Activated T-helper 1 cell treated with anti-CD3 and anti-CD28 coated beads, Interleukin-12 subunit alpha, Interleukin-12 subunit beta, Interleukin-2, Interleukin-4 antibody, amounts not matched to agents 30 ng/mL and 10 ng/mL and 1 ng/mL, durations not matched to agents 14 hours and 24 hours and 36 hours (primary cell): ENCODE measurements around the gene CST9L. TPM values are rescaled to one million over a fixed set of nuclear protein-coding genes. Genes with fewer than 3 reads are reported as not detected.
"Not testable (repeated sequence)": the region's sequence is repeated elsewhere in the genome, so short reads cannot be mapped to it uniquely, and the experiment has no call there.

Experiments
- DNase-seq: peaks from one replicate; pipeline ENCODE4 v3.0.0; 2021; ENCODE audit warnings: low spot score
- H3K27ac Mint-ChIP-seq: one replicate; pipeline ENCODE4 v1.8.0; 2021; ENCODE audit warnings: mild to moderate bottlenecking, mixed read lengths
- H3K27me3 Mint-ChIP-seq: one replicate; pipeline ENCODE4 v1.8.0; 2022; ENCODE audit warnings: mild to moderate bottlenecking, moderate library complexity, mixed read lengths; ENCODE audit not compliant: insufficient read depth
- H3K36me3 Mint-ChIP-seq: one replicate; pipeline ENCODE4 v1.8.0; 2021; ENCODE audit warnings: low read depth, mixed read lengths
- H3K4me1 Mint-ChIP-seq: one replicate; pipeline ENCODE4 v1.8.0; 2021; ENCODE audit warnings: low read depth, mixed read lengths
- H3K4me3 Mint-ChIP-seq: one replicate; pipeline ENCODE4 v1.8.0; 2021; ENCODE audit warnings: mild to moderate bottlenecking, moderate library complexity, mixed read lengths
- H3K9me3 Mint-ChIP-seq: one replicate; pipeline ENCODE4 v1.8.0; 2021; ENCODE audit warnings: mixed read lengths
- intact Hi-C: fragments of 100-400 bp; cut with micrococcal nuclease; formaldehyde crosslinking; loops from one replicate; pipeline ENCODE4 v1.15.1; 2024
- total RNA-seq: library from RNA; stranded (reverse); gene quantifications from 2 replicates; pipeline ENCODE4 v1.2.3, GENCODE V29; 2022

Gene CST9L
- total RNA-seq, 1 donor from 2014 or later: not detected

DNA sequence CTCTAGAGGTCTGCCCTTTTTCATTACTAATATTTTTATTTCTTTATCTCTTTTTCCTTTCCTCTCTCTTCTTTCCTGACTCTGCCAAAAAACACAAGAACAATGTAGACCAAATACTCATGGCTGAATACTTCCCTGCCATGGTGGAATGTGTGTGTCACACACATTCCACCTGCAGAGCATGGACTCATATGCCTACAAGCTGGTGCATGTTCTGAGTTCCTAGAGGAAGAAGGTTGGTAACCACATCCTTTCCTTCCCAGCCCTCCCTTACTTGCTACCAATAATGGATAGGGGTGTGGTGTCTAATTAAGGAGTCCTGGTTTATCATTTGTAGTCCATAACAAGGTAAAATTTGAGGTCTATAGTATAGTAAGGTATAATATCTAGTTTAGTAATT, 15.2 kb upstream of the CST9L start:
- no peaks in the 10 kb centered on the region for H3K36me3 Mint-ChIP-seq
- no peak overlapping the region for H3K4me3 Mint-ChIP-seq
- H3K27ac Mint-ChIP-seq: no peak overlapping the region
- H3K27me3 Mint-ChIP-seq: peaks cover 2% of the 10 kb centered on the region
- H3K9me3 Mint-ChIP-seq: no peaks in the 10 kb centered on the region
- H3K4me1 Mint-ChIP-seq: no peaks in the 10 kb centered on the region
- no peak for DNase-seq
- intact Hi-C loops: no loop called here

DNA sequence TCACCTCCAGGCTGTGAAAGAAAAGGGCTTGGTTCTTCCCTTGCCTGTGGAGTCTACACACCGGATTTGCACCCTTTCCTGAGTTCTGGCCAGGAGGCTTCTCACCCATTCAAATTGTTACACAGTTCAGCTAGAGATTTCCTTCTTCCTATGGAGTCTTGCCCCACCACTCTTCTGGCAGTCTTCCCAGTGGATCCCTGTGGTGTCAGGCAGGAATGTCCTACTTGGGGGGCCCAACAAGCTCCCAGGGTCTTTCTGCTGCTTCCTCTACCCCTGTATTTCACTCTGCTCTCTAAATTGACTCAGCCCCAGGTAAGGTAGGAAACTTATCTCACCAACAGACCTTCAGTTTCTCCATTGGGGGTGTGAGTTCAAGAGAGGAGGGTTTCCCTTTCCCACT, 14.0 kb upstream of the CST9L start:
- Mint-ChIP-seq H3K4me1 (no peaks in the 10 kb centered on the region), H3K4me3 (no peak overlapping the region), H3K27ac (no peak overlapping the region), H3K27me3 (no peaks in the 10 kb centered on the region), H3K9me3 (no peaks in the 10 kb centered on the region), H3K36me3 (no peaks in the 10 kb centered on the region)
- no peak for DNase-seq
- intact Hi-C loops: no loop called here

DNA sequence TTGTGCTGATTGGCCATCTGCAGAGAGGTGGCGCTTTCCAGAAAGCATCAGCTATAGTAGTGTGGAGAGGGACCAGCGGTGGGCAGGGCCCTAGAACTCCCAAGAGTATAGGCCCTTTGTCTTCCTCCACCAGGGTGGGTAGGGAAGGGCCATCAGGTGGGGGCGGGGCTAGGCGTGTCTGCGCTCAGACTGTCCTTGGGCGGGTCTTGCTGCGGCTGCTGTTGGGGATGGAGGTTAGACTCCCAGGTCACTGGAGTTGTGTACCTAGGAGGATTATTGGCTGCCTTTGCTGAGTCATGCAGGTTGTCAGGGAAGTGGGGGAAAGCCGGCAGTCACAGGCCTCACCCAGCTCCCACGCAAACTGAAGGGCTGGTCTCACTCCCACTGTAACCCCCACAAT, 13.5 kb upstream of the CST9L start:
- H3K27ac Mint-ChIP-seq, H3K9me3 Mint-ChIP-seq, H3K4me3 Mint-ChIP-seq, DNase-seq, H3K36me3 Mint-ChIP-seq, intact Hi-C loops, H3K27me3 Mint-ChIP-seq, H3K4me1 Mint-ChIP-seq: not testable (repeated sequence)

DNA sequence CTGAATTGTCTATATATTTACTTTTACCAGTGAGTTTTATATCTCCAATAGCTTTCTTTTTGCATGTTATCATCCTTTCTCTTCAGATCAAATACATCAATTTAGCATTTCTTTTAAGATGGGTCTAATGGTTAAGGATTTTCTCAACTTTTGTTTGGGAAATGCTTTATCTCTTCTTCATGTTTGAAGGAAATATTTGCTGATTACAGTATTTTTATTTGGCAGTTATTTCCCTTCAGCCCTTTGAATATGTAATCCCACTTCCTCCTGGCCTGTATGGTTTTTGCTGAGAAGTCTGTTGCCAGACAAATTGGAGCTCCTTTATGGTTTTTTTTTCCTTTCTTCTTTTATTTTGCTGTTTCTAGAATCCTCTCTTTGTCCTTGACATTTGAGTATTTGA, 6.7 kb upstream of the CST9L start:
- Mint-ChIP-seq H3K27ac (no peak overlapping the region), H3K36me3 (no peaks in the 10 kb centered on the region), H3K4me1 (no peaks in the 10 kb centered on the region), H3K27me3 (peaks cover 2% of the 10 kb centered on the region), H3K4me3 (no peak overlapping the region), H3K9me3 (no peaks in the 10 kb centered on the region)
- intact Hi-C loops: no loop called here
- no peak for DNase-seq

DNA sequence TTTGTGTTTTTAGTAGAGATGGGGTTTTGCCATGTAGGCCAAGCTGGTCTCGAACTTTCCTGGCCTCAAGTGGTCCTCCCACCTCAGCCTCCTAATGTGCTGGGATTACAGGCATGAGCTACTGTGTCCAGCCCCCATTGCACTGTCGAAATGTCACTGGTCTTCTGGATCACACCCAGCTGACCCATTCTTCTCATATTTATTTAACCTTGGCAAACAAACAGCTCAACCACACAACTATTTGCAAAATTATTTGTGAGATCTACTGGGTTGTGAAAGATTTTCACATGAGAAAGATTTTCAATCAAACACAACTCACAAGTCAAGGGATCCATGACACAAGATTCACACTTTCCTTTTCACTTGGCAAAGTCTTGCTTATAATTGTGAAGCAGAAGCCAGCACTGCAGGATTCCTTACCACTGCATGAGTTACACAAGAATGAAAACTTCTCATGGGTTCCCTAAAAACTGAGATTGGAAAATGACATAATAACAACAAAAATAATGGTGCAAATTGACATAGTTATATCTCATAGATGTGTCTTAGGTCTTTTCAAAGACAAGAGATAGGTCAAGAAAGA, 2.0 kb upstream of the CST9L start:
- intact Hi-C loops: no loop called here

DNA sequence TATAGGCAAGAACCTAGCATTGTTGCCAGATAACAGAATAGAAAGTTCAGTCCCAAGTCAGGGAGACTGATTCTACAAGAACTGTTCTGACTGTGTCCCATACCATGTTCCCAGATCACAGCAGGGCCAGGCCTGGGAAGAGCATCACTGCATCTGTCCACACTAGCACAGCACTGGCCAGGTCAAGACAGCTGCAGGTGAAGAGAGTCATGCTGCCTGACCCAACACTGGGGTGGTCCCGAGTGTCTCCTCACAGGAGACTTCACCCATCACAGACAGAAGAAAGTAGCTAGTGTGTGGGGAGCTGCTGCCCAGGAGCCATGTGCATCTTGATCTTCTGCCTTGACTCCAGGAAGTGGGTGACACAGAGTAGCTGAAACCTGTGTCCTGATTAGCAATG, 1.3 kb upstream of the CST9L start:
- Mint-ChIP-seq H3K9me3 (no peaks in the 10 kb centered on the region), H3K36me3 (no peaks in the 10 kb centered on the region), H3K4me3 (no peak overlapping the region), H3K4me1 (no peaks in the 10 kb centered on the region), H3K27ac (no peak overlapping the region), H3K27me3 (no peaks in the 10 kb centered on the region)
- no peak for DNase-seq
- intact Hi-C loops: no loop called here

More for the DNA sequence above, 2.0 kb upstream of the CST9L start:
- no peaks in the 10 kb centered on the region for H3K36me3 Mint-ChIP-seq
- H3K27ac Mint-ChIP-seq: no peak overlapping the region
- DNase-seq: no peak
- no peak overlapping the region for H3K4me3 Mint-ChIP-seq
- peaks cover 2% of the 10 kb centered on the region for H3K27me3 Mint-ChIP-seq
- H3K9me3 Mint-ChIP-seq: no peaks in the 10 kb centered on the region
- no peaks in the 10 kb centered on the region for H3K4me1 Mint-ChIP-seq

DNA sequence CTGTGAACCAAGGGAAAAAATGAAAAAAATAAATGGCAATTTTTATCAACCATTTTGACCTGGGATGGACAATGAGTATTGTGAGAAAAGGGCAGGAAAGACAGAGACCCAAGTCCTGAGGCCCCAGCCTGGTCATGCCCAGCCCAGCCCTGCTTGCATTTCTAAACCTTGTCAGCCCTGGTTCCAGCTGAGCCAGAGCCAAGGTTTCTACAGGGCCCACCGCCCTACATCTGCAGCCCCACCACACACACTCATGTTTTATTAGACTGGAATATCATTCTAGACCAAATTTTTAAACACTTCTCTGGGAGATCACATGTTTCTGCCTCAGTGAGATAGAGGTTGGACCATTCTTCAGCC, 667 bp upstream of the CST9L start:
- Mint-ChIP-seq H3K9me3 (no peaks in the 10 kb centered on the region), H3K27me3 (no peaks in the 10 kb centered on the region), H3K36me3 (no peaks in the 10 kb centered on the region), H3K4me3 (no peak overlapping the region), H3K4me1 (no peaks in the 10 kb centered on the region), H3K27ac (no peak overlapping the region)
- intact Hi-C loops: no loop called here
- no peak for DNase-seq

DNA sequence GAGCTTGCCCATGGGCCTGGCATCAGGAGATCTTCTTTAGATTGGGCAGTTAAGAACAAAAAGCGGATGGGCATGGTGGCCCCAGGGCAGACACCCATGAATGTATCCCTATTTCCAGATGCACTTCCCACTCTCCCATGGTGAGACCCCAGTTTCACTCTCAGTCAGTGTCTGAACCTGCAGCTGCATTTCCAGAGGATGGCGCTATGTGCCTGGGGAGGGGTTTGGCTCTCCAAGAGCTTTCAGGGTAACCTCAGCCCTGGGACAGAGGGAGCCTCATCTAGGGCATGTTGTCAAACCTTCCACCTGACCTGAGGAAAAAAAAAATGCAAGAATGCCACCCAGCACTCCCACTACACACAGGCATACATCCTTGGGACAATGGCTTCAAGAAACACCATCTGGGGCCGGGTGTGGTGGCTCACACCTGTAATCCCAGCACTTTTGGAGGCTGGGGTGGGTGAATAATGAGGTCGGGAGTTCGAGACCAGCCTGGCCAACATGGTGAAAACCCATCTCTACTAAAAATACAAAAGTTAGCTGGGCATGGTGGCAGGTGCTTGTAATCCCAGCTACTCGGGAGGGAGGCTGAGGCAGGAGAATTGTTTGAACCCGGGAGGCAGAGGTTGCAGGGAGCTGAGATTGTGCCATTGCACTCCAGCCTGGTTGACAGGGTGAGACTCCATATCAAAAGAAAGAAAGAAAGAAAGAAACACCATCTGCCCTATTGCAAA, 1.9 kb downstream of the CST9L start:
- Mint-ChIP-seq H3K4me1 (no peaks in the 10 kb centered on the region), H3K36me3 (no peaks in the 10 kb centered on the region), H3K27me3 (no peaks in the 10 kb centered on the region), H3K9me3 (peaks cover 8% of the 10 kb centered on the region), H3K4me3 (no peak overlapping the region), H3K27ac (no peak overlapping the region)
- intact Hi-C loops: no loop called here
- DNase-seq: no peak

DNA sequence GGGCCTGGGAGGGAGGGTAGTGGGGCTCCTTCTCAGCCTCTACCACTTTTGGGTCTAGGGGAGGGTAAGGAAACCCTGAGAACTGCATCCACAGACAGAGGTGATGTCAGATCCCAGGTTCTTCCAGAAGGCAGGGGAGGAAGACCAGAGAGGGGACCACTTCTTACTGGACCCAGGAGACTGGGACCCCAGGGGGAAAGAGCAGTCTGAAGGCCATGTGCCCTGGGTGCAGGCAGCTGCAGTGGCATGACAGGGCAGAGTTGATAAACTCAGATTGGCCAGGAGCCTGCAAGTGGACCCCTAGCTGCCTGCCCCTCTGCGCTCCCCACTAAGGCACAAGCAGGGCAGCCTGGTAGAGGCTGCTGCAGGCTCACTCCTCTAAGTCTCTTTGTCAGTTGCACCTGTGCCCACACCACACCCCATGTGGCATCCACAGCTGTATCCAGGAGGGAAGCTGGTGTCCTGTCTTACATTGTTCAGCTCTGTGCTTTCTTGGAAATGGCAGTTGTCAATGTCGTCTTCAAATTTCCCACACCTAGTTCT, 2.7 kb downstream of the CST9L start:
- H3K27me3 Mint-ChIP-seq: no peaks in the 10 kb centered on the region
- peaks cover 8% of the 10 kb centered on the region for H3K9me3 Mint-ChIP-seq
- no peak for DNase-seq
- intact Hi-C loops: no loop called here
- no peaks in the 10 kb centered on the region for H3K4me1 Mint-ChIP-seq
- H3K27ac Mint-ChIP-seq: no peak overlapping the region
- no peaks in the 10 kb centered on the region for H3K36me3 Mint-ChIP-seq
- H3K4me3 Mint-ChIP-seq: no peak overlapping the region

DNA sequence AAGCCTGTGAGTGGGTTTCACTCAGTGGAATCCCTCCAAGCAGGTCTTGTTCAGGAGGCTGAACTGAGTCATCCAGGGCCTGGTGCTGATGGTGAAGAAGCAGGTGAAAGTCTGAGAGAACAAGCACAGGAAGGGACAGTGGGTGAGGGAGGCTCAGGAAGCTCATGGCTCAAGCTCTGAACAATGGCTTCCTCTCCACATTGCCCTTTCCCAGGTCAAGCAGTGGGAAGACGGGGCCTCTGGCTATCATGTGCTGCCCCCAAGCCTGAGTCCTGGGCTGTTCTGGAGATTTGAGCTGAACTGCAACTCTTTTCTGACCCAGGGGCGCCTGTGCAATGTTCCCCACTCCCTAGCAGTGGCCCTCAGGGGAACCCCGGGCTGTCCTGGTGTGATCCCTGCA, 3.4 kb downstream of the CST9L start:
- Mint-ChIP-seq H3K9me3 (peaks cover 10% of the 10 kb centered on the region), H3K4me1 (no peaks in the 10 kb centered on the region), H3K4me3 (no peak overlapping the region), H3K27ac (no peak overlapping the region), H3K36me3 (no peaks in the 10 kb centered on the region), H3K27me3 (no peaks in the 10 kb centered on the region)
- intact Hi-C loops: no loop called here
- DNase-seq: no peak

DNA sequence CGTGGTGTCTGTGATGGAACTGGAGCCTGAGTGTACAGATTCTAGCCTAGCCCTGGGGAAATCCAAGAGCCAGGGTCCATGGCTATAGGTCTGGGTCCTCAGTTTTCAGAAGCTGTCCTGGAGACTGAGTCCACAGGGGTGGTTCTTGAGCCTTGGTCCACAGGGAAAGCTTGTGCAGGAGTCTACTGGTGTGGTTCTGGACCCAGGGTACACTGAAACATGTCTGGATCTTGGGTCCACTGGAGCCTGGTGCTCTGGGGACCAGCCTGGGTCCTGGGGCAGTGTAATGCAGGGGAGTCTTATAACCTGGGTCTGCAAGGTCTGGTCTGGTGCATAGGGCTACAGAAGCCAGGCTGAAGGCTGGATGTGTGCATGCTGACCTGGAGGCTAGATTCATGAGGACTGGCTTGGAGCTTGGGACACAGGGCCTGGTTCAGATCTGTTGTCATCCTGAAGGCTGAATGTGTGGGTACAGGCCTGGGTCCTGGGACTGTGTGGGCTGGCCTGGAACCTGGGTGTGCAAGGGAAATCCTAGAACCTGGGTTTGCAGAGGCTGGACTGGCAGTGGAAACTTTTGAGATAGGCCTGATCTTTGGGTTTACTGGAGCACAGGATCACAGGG, 5.5 kb downstream of the CST9L start:
- H3K36me3 Mint-ChIP-seq: no peaks in the 10 kb centered on the region
- no peaks in the 10 kb centered on the region for H3K27me3 Mint-ChIP-seq
- DNase-seq: no peak
- intact Hi-C loops: no loop called here
- no peak overlapping the region for H3K27ac Mint-ChIP-seq
- no peak overlapping the region for H3K4me3 Mint-ChIP-seq
- peaks cover 10% of the 10 kb centered on the region for H3K9me3 Mint-ChIP-seq
- no peaks in the 10 kb centered on the region for H3K4me1 Mint-ChIP-seq

DNA sequence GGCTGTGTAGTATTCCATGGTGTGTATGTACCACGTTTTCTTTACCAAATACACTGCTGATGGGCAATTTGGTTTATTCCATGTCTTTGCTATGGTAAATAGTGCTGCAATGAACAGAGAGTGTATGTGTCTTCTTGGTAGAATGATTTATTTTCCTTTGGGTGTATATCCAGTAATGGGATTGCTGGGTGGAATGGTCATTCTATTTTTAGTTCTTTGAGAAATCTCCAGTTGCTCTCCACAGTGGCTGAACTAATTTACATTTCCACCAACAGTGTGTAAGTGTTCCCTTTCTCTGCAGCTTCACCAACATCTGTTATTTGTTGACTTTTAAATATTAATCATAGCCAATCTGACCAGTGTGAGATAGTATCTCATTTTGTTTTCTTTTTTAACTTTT, 13.9 kb downstream of the CST9L start:
- no peak overlapping the region for H3K4me3 Mint-ChIP-seq
- intact Hi-C loops: no loop called here
- peaks cover 3% of the 10 kb centered on the region for H3K27me3 Mint-ChIP-seq
- H3K36me3 Mint-ChIP-seq: no peaks in the 10 kb centered on the region
- no peaks in the 10 kb centered on the region for H3K9me3 Mint-ChIP-seq
- DNase-seq: no peak
- H3K4me1 Mint-ChIP-seq: no peaks in the 10 kb centered on the region
- H3K27ac Mint-ChIP-seq: no peak overlapping the region

DNA sequence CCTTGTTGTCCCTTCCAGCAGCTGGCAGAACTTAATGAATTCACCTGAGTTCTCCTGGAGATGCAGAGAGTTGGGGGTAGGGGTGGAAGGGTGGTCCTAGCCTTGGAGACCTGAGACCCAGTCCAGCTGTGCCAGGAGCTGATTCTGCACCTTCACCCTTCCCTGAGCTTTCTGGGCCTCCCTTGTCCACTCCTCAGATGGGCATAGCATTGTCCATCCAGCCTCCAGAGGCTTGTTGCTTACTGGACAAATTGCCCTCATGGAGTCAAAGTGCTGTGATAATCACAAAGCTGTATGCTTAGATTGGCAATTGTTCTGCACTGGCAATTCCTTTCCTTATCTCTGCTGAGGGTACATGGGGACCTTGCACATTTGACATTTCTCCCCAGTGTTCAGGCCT, 16.5 kb downstream of the CST9L start:
- no peak for DNase-seq
- Mint-ChIP-seq H3K9me3 (no peaks in the 10 kb centered on the region), H3K4me1 (no peaks in the 10 kb centered on the region), H3K27me3 (peaks cover 3% of the 10 kb centered on the region), H3K27ac (no peak overlapping the region), H3K4me3 (no peak overlapping the region), H3K36me3 (no peaks in the 10 kb centered on the region)
- intact Hi-C loops: no loop called here
